Smooth muscle cell (in vitro differentiated cells): Measurements from ENCODE around the gene SLC12A4. TPM values are rescaled to one million over a fixed set of nuclear protein-coding genes. Genes with fewer than 3 reads are reported as not detected.
"Not testable (repeated sequence)": the region's sequence is repeated elsewhere in the genome, so short reads cannot be mapped to it uniquely, and the experiment has no call there.

Experiments
- DNase-seq: peaks from one replicate; lab custom pipeline; 2025; ENCODE audit not compliant: unreplicated experiment; lab: John Stamatoyannopoulos, UW
- H2AFZ ChIP-seq: fragments of 200-600 bp; sonication (generic); 2 replicates; pipeline ENCODE4 v1.6.0; 2016; ENCODE audit warnings: antibody characterized with exemption, low read depth, mild to moderate bottlenecking
- H3F3A ChIP-seq: fragments of 200-600 bp; sonication (generic); 2 replicates; pipeline ENCODE4 v1.6.0; 2017; ENCODE audit warnings: antibody characterized with exemption, low read depth
- H3K27ac ChIP-seq: fragments of 200-600 bp; sonication (generic); 2 replicates; pipeline ENCODE4 v1.5.1; 2016; ENCODE audit warnings: low read depth, mild to moderate bottlenecking
- H3K27me3 ChIP-seq: fragments of 200-600 bp; sonication (generic); 2 replicates; pipeline ENCODE4 v1.6.1; 2016; ENCODE audit warnings: low read depth, mild to moderate bottlenecking
- H3K36me3 ChIP-seq: fragments of 200-600 bp; sonication (generic); 2 replicates; pipeline ENCODE4 v1.5.1; 2016; ENCODE audit warnings: low read depth
- H3K4me1 ChIP-seq: fragments of 200-600 bp; sonication (generic); 2 replicates; pipeline ENCODE4 v1.5.1; 2016; ENCODE audit warnings: low read depth
- H3K4me2 ChIP-seq: fragments of 200-600 bp; sonication (generic); 2 replicates; pipeline ENCODE4 v1.6.0; 2016; ENCODE audit warnings: mild to moderate bottlenecking
- H3K4me3 ChIP-seq: fragments of 200-600 bp; sonication (generic); 2 replicates; pipeline ENCODE4 v1.5.1; 2016; ENCODE audit warnings: mild to moderate bottlenecking
- H3K79me2 ChIP-seq: fragments of 200-600 bp; sonication (generic); 2 replicates; pipeline ENCODE4 v1.6.0; 2016; ENCODE audit warnings: low read depth, mild to moderate bottlenecking
- H3K9ac ChIP-seq: fragments of 200-600 bp; sonication (generic); 2 replicates; pipeline ENCODE4 v1.6.0; 2016; ENCODE audit warnings: low read depth
- H3K9me3 ChIP-seq: fragments of 200-600 bp; sonication (generic); replicated peaks from 2 replicates; pipeline ENCODE4 v1.5.1; 2016; ENCODE audit warnings: low read depth
- H4K20me1 ChIP-seq: fragments of 200-600 bp; sonication (generic); 2 replicates; pipeline ENCODE4 v1.6.0; 2016; ENCODE audit warnings: low read depth
- WGBS: methylation state at CpG from one replicate; pipeline ENCODE4 v1.1.7; 2016; ENCODE audit warnings: low lambda C conversion rate; 5-methylcytosine and 5-hydroxymethylcytosine counted together
- polyA plus RNA-seq: library from polyadenylated mRNA; unstranded; fragments of >200 nt; fragmentation: Nextera tagmentation; extraction: Ambion mirVana; gene quantifications from 2 replicates; pipeline ENCODE4 v1.2.1, GENCODE V29; 2016
- total RNA-seq: library from RNA; depleted of rRNA; stranded (reverse); fragments of >200 nt; gene quantifications from 2 replicates; pipeline ENCODE4 v1.2.3, GENCODE V29; 2014
- TF ChIP-seq, protein P1 (sequence below): fragments of 200-600 bp; sonication (generic); IDR thresholded peaks from 2 replicates; pipeline ENCODE4 v1.5.1; 2017; ENCODE audit warnings: borderline replicate concordance, mild to moderate bottlenecking, antibody characterized with exemption; ENCODE audit not compliant: insufficient read depth, poor library complexity, severe bottlenecking

The SLC12A4 gene
- total and polyA plus RNA-seq, 2 experiments from 2014 or later, result 47.7 to 92.4 TPM

DNA sequence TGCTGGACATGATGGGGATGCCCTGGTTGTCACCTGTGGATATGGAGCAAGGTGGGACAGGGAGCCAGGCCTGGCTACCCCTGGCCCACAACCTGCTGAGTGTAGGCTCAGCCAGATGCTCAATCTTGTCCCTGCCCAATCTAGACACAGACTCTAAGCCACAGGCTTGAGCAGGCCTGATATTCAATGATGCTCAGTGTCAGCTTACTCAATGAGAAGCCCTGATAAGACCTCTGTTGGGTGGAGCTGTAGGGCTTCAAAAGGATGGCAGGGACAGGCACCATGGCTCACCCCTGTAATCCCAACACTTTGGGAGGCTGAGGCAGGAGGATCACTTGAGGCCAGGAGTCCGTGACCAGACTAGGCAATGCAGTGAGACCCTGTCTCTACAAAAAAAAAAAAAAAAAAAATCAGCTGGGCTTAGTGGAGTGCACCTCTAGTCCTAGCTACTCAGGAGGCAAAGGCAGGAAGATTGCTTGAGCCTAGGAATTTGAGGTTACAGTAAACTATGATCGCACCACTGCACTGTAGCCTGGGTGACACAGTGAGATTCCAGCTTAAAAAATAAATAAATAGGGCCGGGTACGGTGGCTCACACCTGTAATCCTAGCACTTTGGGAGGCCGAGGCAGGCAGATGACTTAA is 27.9 kb downstream of the SLC12A4 start:
- Histone ChIP-seq H3K27ac (no peak overlapping the region), H3K9ac (no peak overlapping the region), H3K9me3 (no peaks in the 10 kb centered on the region), H3K79me2 (no peaks in the 10 kb centered on the region), H3K36me3 (no peaks in the 10 kb centered on the region), H2AFZ (no peak overlapping the region), H3K4me3 (no peak overlapping the region), H3K4me2 (no peak overlapping the region), H4K20me1 (peaks cover 67% of the 10 kb centered on the region), H3F3A (peaks cover 14% of the 10 kb centered on the region), H3K4me1 (peaks cover 4% of the 10 kb centered on the region), H3K27me3 (no peaks in the 10 kb centered on the region)
- WGBS, result 100% methylated on average over 5 of the region's 5 CpGs
- TF ChIP-seq, protein P1, sequence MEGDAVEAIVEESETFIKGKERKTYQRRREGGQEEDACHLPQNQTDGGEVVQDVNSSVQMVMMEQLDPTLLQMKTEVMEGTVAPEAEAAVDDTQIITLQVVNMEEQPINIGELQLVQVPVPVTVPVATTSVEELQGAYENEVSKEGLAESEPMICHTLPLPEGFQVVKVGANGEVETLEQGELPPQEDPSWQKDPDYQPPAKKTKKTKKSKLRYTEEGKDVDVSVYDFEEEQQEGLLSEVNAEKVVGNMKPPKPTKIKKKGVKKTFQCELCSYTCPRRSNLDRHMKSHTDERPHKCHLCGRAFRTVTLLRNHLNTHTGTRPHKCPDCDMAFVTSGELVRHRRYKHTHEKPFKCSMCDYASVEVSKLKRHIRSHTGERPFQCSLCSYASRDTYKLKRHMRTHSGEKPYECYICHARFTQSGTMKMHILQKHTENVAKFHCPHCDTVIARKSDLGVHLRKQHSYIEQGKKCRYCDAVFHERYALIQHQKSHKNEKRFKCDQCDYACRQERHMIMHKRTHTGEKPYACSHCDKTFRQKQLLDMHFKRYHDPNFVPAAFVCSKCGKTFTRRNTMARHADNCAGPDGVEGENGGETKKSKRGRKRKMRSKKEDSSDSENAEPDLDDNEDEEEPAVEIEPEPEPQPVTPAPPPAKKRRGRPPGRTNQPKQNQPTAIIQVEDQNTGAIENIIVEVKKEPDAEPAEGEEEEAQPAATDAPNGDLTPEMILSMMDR, result no peak
- DNase-seq, result no peak

DNA sequence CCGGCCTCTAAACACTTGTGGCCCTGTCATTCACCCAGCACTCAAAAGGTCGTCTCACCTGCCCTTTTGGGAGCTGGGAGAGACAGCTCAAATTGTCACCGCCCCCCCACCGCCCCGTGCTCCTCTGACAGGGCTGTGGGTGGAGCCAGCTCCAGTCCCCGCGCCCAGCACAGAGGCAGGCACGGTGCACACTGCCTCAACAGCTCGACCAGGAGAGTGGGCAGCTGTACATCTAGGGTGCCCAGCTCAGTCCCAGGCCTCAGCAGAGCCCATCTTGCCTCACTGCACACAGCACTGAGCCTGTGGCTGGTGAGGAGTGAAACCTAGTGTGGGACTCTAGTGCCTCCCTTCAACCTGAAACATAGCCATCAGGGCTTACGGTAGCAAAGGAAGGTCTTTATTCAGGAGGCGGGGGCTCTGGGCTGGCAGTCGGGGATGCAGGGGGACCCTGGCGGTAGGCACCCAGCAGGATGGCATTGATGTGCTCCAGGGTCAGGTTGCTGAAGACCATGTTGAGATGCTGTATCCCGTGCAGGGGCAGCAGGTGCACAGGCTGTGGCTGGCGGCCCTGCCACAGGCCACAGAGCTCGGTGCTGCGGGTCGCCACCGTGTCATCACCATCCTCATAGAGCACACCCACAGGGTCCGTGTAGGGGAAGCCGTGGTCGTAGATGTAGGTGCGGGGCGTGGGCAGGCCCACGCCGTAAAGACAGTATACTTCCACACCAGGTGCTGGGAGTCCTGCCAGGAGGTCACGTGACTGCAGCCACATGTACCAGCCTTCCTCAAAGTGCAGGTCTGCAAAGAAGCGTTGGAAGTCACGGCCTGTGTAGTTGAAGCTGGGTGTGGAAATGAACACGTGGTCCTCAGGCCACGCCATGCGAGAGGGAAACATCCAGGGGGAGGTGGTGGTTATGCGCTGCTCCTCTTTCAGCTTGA is 28.7 kb downstream of the SLC12A4 start:
- Histone ChIP-seq H3K4me3 (no peak overlapping the region), H3F3A (peaks cover 14% of the 10 kb centered on the region), H3K27ac (no peak overlapping the region), H3K27me3 (no peaks in the 10 kb centered on the region), H3K9me3 (no peaks in the 10 kb centered on the region), H3K79me2 (no peaks in the 10 kb centered on the region), H3K4me1 (peaks cover 11% of the 10 kb centered on the region), H3K9ac (no peak overlapping the region), H2AFZ (no peak overlapping the region), H4K20me1 (peaks cover 59% of the 10 kb centered on the region), H3K36me3 (no peaks in the 10 kb centered on the region), H3K4me2 (no peak overlapping the region)
- 95% methylated on average over 28 of the region's 33 CpGs for WGBS
- no peak for DNase-seq
- TF ChIP-seq, protein P1, result no peak

DNA sequence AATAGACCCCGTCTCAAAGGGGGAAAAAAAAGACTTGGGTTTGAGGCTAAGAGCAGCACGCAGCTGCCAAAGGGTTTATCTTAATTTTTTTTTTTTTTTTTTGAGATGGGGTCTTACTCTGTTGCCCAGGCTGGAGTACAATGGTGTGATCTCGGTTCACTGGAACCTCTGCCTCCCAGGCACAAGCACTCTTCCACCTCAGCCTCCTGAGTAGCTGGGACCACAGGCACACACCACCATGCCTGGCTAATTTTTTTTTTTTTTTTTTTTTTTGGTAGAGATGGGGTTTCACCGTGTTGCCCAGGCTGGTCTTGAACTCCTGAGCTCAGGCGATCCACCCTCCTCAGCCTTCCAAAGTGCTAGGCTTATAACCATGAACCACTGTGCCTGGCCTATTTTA is 30.7 kb downstream of the SLC12A4 start:
- not testable (repeated sequence) for H3K36me3 ChIP-seq, H3K9me3 ChIP-seq, DNase-seq, H3K27ac ChIP-seq, H3K79me2 ChIP-seq, H3K27me3 ChIP-seq, H3K4me3 ChIP-seq, H3K4me2 ChIP-seq, H2AFZ ChIP-seq, H3F3A ChIP-seq, H3K9ac ChIP-seq
- peaks cover 38% of the 10 kb centered on the region for H4K20me1 ChIP-seq
- peaks cover 12% of the 10 kb centered on the region for H3K4me1 ChIP-seq
- WGBS, result 96% methylated on average over 5 of the region's 5 CpGs

DNA sequence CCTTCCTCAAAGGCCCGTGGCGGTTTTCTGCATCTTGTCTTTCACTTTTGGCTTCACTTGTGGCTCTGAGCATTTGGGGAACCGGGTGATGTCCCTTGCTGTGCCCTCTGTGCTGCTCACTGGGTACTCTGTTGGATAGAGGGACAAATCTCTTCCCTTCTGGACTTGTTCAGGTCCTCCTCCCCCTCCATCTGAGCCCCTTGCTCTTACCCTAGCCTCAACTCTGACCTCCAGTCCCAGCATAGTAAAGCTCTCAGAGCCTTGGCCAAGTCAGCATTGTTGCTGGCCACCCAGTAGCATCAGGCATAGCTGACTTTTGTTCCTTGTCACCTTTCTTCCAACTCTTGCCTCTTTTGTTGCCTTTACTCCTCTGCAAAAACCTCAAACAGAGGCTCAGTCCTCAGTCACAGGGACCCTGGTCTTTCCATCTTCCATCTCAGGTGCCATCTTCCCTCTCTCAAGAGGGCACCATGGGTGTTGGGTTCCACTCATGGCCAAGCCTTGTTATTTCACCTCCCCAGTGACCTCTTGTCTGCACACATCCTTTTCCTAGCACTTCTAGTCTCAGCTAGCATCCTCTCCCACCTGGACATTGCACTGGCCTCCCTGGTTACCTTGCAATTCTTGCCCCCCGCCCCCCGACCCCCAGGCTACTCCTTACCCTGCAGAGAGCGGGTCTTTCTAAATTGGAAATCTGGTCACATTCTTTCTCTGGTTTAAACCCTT is 31.4 kb downstream of the SLC12A4 start:
- peaks cover 12% of the 10 kb centered on the region for H3K4me1 ChIP-seq
- H2AFZ ChIP-seq, result no peak overlapping the region
- H3K4me3 ChIP-seq, result peak overlapping the region; percentile 87
- H3K36me3 ChIP-seq, result no peaks in the 10 kb centered on the region
- peaks cover 32% of the 10 kb centered on the region for H4K20me1 ChIP-seq
- H3K4me2 ChIP-seq, result peak overlapping the region; percentile 86
- TF ChIP-seq, protein P1, result no peak
- H3K9ac ChIP-seq, result peak overlapping the region; percentile 71
- H3K27me3 ChIP-seq, result no peaks in the 10 kb centered on the region
- H3K79me2 ChIP-seq, result no peaks in the 10 kb centered on the region
- DNase-seq, result no peak
- WGBS, result 55% methylated on average over 6 of the region's 6 CpGs
- no peaks in the 10 kb centered on the region for H3K9me3 ChIP-seq
- peak overlapping the region; percentile 69 for H3K27ac ChIP-seq
- no peaks in the 10 kb centered on the region for H3F3A ChIP-seq
